ENCODE measurements around the gene IL5RA.

The IL5RA gene

GRCh38 chr3:3065876-3066275 lies 44.3 kb downstream of the IL5RA start:
- DNase-seq (ENCODE audit: low read depth in 2 of 2), result no peak

DNA sequence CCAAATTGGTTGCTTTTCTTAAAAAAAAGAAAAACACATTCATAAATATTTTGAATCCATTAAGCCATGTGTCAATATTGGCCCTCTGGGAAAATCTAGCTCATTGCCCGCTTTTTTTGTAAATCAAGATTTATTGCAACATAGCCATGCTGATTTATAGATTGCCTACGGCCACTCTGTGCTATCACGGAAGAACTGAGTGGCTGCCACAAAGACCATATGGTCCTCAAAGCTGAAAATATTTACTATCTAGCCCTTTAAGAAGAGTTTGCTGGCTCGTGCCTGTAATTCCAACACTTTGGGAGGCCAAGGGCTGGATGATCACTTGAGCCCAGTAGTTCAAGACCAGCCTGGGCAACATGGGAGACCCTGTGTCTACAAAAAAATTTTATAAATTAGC lies 45.9 kb downstream of the IL5RA start:
- DNase-seq (ENCODE audit: low read depth in 2 of 2), result no peak

- DNase-seq (ENCODE audit: low read depth in 2 of 2), result no peak
Observed at GRCh38 chr3:3059645-3060044, 50.5 kb downstream of the IL5RA start.

DNA sequence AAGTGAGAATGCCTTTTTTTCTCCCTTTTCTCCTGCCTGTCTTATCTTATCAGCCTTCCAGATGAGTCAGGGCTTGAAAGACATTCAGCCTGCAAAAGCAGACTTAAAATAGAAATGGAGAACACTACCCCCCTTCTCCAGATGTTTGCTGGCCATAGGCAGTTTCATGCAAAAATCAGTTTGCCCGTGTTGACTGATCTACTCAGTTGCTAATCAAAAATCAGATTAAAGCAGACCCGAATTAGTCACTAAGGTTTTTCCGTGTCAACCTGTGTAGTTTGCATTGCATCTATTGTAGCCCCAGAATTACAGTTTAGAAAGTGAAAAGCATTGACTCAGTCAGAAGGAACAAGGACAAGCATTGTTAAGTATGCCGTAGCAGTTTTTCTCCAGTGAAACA lies 56.2 kb downstream of the IL5RA start:
- no peak for DNase-seq (ENCODE audit: low read depth in 2 of 2)

- DNase-seq (ENCODE audit: low read depth in 2 of 2), result no peak
Observed at GRCh38 chr3:3038201-3038991, 71.8 kb downstream of the IL5RA start.

- DNase-seq (ENCODE audit: low read depth in 2 of 2), result no peak
Observed at GRCh38 chr3:3037156-3037555, 73.0 kb downstream of the IL5RA start.

- DNase-seq (ENCODE audit: low read depth in 2 of 2), result no peak
Observed at GRCh38 chr3:3031326-3031725, 78.8 kb downstream of the IL5RA start.

DNA sequence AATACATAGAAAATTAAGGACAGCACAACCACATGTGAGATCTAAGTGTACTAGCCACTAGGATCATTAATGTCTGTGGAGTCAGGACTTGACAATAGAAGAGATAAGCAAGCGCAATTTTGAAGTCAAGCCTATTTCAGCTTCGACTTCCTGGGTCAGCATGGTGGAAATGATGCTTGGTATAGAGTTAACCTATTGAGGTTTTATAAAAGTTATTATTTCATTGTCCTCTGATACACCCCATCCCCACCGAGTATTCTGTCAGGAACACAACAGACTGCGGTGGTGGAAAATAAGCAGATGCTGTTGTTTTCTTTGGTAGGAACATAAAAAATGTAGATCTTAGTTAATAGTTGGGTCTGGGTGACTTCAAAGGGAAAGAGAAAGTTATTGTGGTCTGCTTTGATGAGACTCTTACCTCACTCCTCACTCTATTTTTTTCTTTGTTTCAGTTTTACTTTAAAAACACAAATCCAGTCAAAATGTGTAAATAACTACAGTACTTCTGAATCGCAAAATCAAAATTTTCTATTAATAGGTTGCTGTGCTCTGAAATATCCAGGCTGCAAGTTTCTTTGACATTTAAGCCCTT lies 82.1 kb downstream of the IL5RA start:
- DNase-seq (ENCODE audit: low read depth in 2 of 2), result no peak

DNA sequence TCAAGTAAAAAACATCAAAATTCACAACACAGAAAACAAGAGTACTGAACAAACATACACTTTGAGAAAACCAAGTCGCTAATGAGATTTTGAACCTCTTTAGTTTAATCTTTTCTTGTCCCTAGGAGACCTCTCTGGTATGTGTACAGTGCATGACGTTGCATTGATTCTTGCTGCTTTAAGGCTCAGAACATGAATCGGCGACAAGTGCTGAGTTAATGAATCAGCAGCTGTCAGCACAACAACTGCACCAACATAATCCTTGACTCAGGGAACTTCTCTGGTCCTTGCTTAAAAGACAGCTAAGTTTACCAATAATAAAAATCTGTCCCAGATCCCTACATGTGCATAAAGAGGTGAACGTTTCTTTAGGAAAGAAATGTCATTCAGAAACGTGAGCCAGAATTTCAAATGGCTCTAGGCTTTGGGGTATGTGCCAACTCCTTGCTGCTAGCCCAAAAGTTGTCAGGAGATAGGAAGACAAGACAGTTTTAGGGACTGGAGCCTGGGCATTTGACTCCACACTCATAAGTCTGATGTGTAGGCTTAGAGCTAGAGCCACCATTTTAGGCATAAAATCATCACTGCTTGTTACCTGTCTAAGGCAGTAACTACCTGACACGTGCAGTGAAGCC lies 86.9 kb downstream of the IL5RA start:
- DNase-seq (ENCODE audit: low read depth in 2 of 2), result no peak

DNA sequence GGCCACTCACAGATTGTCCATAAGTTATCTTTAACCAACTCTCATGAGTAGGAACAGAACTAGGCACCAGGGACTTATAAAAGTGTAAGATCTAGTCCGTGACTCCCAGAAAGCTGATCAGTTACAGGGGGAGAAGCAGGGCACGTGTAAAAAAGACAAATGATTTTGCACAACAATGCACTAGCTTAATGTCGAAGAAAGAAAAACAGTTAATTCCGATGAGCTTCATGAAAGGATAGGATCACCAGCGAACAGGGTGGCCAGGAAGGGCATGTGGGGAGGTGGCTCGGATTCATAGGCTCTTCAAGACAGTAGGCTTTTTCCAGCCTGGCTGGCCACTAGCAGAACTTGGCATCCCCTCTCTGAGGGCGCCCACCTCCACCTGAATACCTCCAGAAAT lies 90.0 kb downstream of the IL5RA start:
- DNase-seq (ENCODE audit: low read depth in 2 of 2), result no peak

All from activated CD4-positive, alpha-beta T cell treated with anti-CD3 and anti-CD28 coated beads for 24 hours (primary cell).